Esophagus (tissue), 2 donors: ENCODE data around the gene GLTP. TPM values are rescaled to one million over a fixed set of nuclear protein-coding genes. Genes with fewer than 3 reads are reported as not detected.

ENCODE experiments used
- H3K27ac ChIP-seq, 2 donors: one replicate each; pipeline ENCODE4 v1.5.1; 2013; ENCODE audit warnings: low read depth in 2 of 2, mild to moderate bottlenecking in 2 of 2, inconsistent platforms in 1 of 2, low read length in 1 of 2, moderate library complexity in 1 of 2
- H3K27me3 ChIP-seq, 2 donors: one replicate each; pipeline ENCODE4 v1.6.1; 2013; ENCODE audit warnings: low read length in 2 of 2, control low read depth in 1 of 2, mild to moderate bottlenecking in 1 of 2; ENCODE audit not compliant: insufficient read depth in 2 of 2, control insufficient read depth in 1 of 2
- H3K36me3 ChIP-seq, 2 donors: one replicate each; pipeline ENCODE4 v1.6.1; 2013; ENCODE audit warnings: low read length in 1 of 2; ENCODE audit not compliant: control insufficient read depth in 2 of 2, insufficient read depth in 2 of 2
- H3K4me1 ChIP-seq, 2 donors: one replicate each; pipeline ENCODE4 v1.6.1; 2013; ENCODE audit warnings: low read length in 1 of 2; ENCODE audit not compliant: control insufficient read depth in 2 of 2, insufficient read depth in 2 of 2
- H3K4me3 ChIP-seq, 2 donors: one replicate each; pipeline ENCODE4 v1.5.1; 2013; ENCODE audit warnings: low read length in 2 of 2, mild to moderate bottlenecking in 2 of 2, low read depth in 1 of 2, moderate library complexity in 1 of 2
- H3K9me3 ChIP-seq, 2 donors: one replicate each; pipeline ENCODE4 v1.6.1; 2013; ENCODE audit warnings: mild to moderate bottlenecking in 2 of 2, low read depth in 1 of 2, low read length in 1 of 2, moderate library complexity in 1 of 2; ENCODE audit not compliant: control insufficient read depth in 2 of 2, insufficient read depth in 1 of 2
- WGBS, 2 donors: extraction: QIAGEN DNeasy Blood & Tissue Kit; methylation state at CpG; one replicate each; pipeline ENCODE4 v1.1.7; 2013; 5-methylcytosine and 5-hydroxymethylcytosine counted together
- polyA plus RNA-seq, 2 donors: library from polyadenylated mRNA; stranded (reverse); fragments of 200-250 nt; gene quantifications; one replicate each; pipeline ENCODE4 v1.2.3, GENCODE V29; 2013
- donor health status: healthy with polysubstance abuse.
- donor health status: Bipolar disorder and iron deficiency.

The GLTP gene
- polyA plus RNA-seq, 2 donors, result 270 to 383 TPM

GRCh38 chr12:109818905-109819500 is 61.3 kb downstream of the GLTP start:
- WGBS, 2 donors, result 38 to 49% methylated on average over 10 of the region's 10 CpGs
- Histone ChIP-seq H3K36me3 (no peaks in the 10 kb centered on the region), H3K4me3 (no peak overlapping the region), H3K9me3 (no peaks in the 10 kb centered on the region), H3K27me3 (no peaks in the 10 kb centered on the region), H3K27ac (peak overlapping the region in 1 of 2 donors; percentile 47), H3K4me1 (peaks cover 11 to 28% of the 10 kb centered on the region in 2 donors)

DNA sequence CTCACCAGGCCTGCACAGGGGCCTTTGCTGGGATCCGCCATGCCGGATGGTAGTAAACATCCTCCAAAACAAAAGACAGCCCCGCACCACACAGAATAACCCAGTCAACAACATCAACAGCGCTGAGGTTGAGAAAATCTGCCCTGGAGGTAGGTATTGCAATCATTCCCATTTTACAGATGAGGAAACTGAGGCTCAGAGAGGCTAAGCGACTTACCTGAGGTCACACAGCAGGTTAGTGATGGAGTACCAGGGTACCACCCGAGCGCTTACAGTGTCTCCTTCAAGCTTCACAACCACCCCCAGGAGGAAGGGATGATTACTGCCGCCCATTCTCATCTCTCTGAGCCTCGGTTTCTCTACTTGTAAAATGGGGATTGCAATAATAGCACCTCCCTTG is 62.1 kb downstream of the GLTP start:
- Histone ChIP-seq H3K9me3 (no peaks in the 10 kb centered on the region), H3K27me3 (no peaks in the 10 kb centered on the region), H3K36me3 (no peaks in the 10 kb centered on the region), H3K4me1 (peaks cover 11 to 27% of the 10 kb centered on the region in 2 donors), H3K27ac (no peak overlapping the region), H3K4me3 (no peak overlapping the region)
- 90 to 95% methylated on average over 9 of the region's 9 CpGs for WGBS, 2 donors

DNA sequence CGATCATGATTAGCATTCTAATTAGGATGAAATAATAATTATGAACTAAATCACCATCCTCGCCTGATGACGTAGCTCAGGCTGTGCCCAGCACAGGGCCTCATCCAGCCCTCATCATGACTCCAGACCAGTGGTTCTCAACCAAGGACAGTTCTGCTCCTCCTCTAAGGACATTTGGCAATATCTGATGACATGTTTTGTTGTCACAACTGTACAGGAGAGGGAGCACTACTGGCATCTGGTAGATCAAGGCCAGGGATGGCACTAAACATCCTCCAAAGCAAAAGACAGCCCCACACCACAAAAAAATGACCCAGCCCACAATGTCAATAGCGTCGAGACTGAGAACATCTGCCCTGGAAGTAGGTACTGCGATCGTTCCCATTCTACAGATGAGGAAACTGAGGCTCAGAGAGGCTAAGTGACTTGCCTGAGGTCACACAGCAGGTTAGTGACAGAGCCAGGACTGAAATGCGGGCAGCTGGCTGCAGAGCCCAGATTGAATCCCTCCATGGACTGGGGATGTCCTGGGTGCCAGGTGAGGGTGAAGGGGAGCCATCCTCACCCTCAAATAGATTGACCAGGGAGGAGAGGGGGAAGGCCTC is 62.6 kb downstream of the GLTP start:
- no peaks in the 10 kb centered on the region for H3K36me3 ChIP-seq
- no peaks in the 10 kb centered on the region for H3K27me3 ChIP-seq
- H3K9me3 ChIP-seq, result no peaks in the 10 kb centered on the region
- no peak overlapping the region for H3K4me3 ChIP-seq
- H3K27ac ChIP-seq, result no peak overlapping the region
- WGBS, 2 donors, result 92 to 93% methylated on average over 8 of the region's 8 CpGs
- H3K4me1 ChIP-seq, result peaks cover 11 to 22% of the 10 kb centered on the region in 2 donors

DNA sequence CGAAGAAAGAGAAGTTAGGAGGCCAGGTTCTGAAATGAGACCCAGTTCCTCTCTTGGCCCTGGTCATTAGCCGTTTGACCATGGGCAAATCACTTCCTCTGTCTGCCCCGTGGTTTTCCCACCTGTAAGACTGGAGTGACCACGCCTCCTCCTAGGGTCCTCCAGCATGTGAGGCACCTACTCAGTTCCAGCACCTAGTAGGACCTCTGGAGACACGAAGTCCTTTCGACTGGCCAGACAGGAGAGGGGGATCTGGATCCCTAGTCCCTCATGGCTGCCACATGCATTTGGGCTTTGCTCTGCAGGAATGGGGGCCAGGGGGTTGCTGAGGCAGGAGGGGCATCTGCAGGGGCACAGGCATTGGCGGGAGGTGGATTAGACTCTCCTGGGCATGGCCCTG is 63.5 kb downstream of the GLTP start:
- WGBS, 2 donors, result 82 to 87% methylated on average over 7 of the region's 7 CpGs
- H3K4me1 ChIP-seq, result peaks cover 7 to 17% of the 10 kb centered on the region in 2 donors
- H3K4me3 ChIP-seq, result no peak overlapping the region
- H3K9me3 ChIP-seq, result no peaks in the 10 kb centered on the region
- H3K36me3 ChIP-seq, result no peaks in the 10 kb centered on the region
- no peaks in the 10 kb centered on the region for H3K27me3 ChIP-seq
- H3K27ac ChIP-seq, result no peak overlapping the region

DNA sequence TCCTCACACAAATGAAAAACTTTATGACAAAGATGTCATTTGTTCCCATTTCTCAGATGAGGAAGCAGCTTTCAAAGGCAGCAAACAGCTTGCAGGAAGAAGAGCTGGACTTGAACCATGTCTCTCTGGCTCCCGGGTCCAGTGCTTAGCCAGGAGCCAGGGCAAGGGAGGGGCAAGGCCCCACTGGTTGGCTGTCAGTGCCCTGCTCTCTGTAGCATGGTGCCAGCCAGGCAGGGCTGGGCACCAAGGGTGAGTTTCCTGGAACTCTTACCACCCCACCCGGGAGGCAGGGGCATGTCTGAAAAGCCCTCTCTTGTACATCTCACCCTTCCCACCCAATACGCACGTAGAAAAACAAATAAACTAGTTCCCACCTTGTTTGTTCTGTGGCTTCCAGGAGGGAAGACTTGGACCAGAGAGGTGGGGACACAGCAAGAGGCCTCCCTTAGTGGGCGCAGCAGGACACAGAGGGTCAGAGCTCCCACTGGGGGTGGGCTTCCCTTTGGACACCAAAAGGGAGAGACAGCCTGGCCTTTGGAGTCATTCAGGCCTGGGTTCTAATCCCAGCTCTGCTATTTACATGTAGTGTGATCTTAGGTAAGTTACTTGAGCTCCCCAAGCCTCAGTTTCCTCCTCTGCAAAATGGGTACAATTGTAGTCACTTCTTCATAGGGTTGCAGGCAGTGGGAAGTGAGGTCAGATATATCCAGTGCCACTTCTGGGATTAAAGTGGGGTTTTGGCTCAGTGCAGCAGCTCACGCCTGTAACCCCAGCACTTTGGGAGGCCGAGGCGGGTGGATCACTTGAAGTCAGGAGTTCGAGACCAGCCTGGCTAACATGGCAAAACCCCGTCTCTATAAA is 64.4 kb downstream of the GLTP start:
- 73 to 77% methylated on average over 10 of the region's 10 CpGs for WGBS, 2 donors
- H3K4me1 ChIP-seq, result peaks cover 5 to 14% of the 10 kb centered on the region in 2 donors
- no peak overlapping the region for H3K27ac ChIP-seq
- H3K36me3 ChIP-seq, result no peaks in the 10 kb centered on the region
- H3K4me3 ChIP-seq, result no peak overlapping the region
- no peaks in the 10 kb centered on the region for H3K9me3 ChIP-seq
- H3K27me3 ChIP-seq, result no peaks in the 10 kb centered on the region

- Histone ChIP-seq H3K36me3 (no peaks in the 10 kb centered on the region), H3K4me1 (peaks cover 5 to 14% of the 10 kb centered on the region in 2 donors), H3K27me3 (no peaks in the 10 kb centered on the region), H3K27ac (no peak overlapping the region), H3K9me3 (no peaks in the 10 kb centered on the region), H3K4me3 (no peak overlapping the region)
- 88 to 90% methylated on average over 4 of the region's 4 CpGs for WGBS, 2 donors
These were observed 65.1 kb downstream of the GLTP start for GRCh38 chr12:109815225-109815624.

- H3K36me3 ChIP-seq, result no peaks in the 10 kb centered on the region
- H3K4me3 ChIP-seq, result no peak overlapping the region
- H3K4me1 ChIP-seq, result peaks cover 3 to 14% of the 10 kb centered on the region in 2 donors
- WGBS, 2 donors, result 78% methylated on average over 18 to 20 of the region's 20 CpGs
- H3K27ac ChIP-seq, result no peak overlapping the region
- no peaks in the 10 kb centered on the region for H3K9me3 ChIP-seq
- H3K27me3 ChIP-seq, result no peaks in the 10 kb centered on the region
These were observed 65.7 kb downstream of the GLTP start for GRCh38 chr12:109814600-109815150.

DNA sequence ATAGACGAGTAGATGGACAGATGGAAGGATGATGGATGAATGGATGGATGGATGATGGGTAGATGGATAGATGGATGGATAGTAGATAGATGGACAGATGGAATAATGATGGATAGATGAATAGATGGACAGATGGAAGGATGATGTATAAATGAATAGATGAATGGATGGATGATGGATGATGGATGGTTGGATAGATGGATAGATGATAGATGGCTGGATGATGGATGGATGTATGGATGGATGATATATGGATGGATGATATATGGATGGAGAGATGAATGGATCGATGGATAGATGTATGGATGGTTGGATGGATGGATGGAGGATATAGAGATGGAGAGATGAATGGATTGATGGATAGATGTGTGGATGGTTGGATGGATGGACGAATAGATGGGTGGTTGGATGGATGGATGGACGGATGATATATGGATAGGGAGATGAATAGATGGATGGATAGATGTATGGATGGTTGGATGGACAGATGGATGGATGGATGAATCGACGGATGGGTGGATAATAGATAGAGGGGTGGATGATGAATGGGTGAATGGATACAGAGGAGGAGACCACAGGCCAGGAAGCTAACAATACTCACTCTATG is 66.4 kb downstream of the GLTP start:
- Histone ChIP-seq H3K4me1 (peaks cover 0 to 9% of the 10 kb centered on the region in 2 donors), H3K27ac (no peak overlapping the region), H3K27me3 (no peaks in the 10 kb centered on the region), H3K4me3 (no peak overlapping the region), H3K36me3 (no peaks in the 10 kb centered on the region), H3K9me3 (no peaks in the 10 kb centered on the region)
- WGBS, 2 donors, result 91 to 93% methylated on average over 6 of the region's 6 CpGs

DNA sequence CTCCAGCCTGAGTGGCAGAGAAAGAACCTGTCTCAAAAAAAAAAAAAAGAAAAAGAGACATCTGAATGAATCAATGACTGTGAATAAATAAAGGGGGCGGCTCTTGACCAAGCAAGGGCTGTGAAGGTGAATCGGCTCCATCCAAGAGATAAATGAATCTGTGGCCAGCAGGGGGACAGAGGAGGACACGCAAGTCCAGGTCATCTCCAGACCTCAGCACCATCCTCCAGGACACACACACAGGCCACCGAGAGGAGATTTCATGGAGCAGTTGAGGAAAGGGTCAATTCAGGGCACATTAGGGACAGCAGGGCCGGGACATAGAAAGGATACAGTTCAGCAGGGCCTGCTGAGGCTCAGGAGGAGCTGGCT is 68.7 kb downstream of the GLTP start:
- peaks cover 0 to 7% of the 10 kb centered on the region in 2 donors for H3K4me1 ChIP-seq
- no peaks in the 10 kb centered on the region for H3K36me3 ChIP-seq
- no peaks in the 10 kb centered on the region for H3K9me3 ChIP-seq
- 69 to 80% methylated on average over 5 of the region's 5 CpGs for WGBS, 2 donors
- no peaks in the 10 kb centered on the region for H3K27me3 ChIP-seq
- no peak overlapping the region for H3K4me3 ChIP-seq
- H3K27ac ChIP-seq, result no peak overlapping the region
